Stomach (tissue), 4 donors: Measurements from ENCODE around the gene ZDHHC18.
"Not testable (repeated sequence)": the region's sequence is repeated elsewhere in the genome, so short reads cannot be mapped to it uniquely, and the experiment has no call there.

Experiments
- CTCF ChIP-seq, 7 experiments: fragments of 450-650 bp in 4 of 7; fragments of 200-600 bp in 3 of 7; sonication (generic) in 3 of 7; IDR thresholded peaks; one replicate each; pipeline ENCODE4 v1.5.1; 2016 to 2019; ENCODE audit warnings: antibody characterized with exemption in 7 of 7, control low read depth in 2 of 7, mild to moderate bottlenecking in 1 of 7
- EP300 ChIP-seq: sonication (generic); formaldehyde crosslinking; IDR thresholded peaks from one replicate; pipeline ENCODE4 v1.6.1; 2017; ENCODE audit warnings: antibody characterized with exemption
- POLR2A ChIP-seq, 4 donors: fragments of 450-650 bp; IDR thresholded peaks; one replicate each; pipeline ENCODE4 v1.6.1; 2016; ENCODE audit warnings: antibody characterized with exemption in 4 of 4, control low read depth in 2 of 4, mild to moderate bottlenecking in 1 of 4, moderate library complexity in 1 of 4
- POLR2AphosphoS5 ChIP-seq, 3 donors: sonication (generic); formaldehyde crosslinking; IDR thresholded peaks; one replicate each; pipeline ENCODE4 v1.6.1; 2016; ENCODE audit warnings: antibody characterized with exemption in 3 of 3

GRCh38 chr1:26873097-26873496 is 46.6 kb downstream of the ZDHHC18 start:
- TF ChIP-seq CTCF (IDR thresholded peaks at IDR 0.05); EP300; POLR2AphosphoS5 (IDR thresholded peaks at IDR 0.05); POLR2A (IDR thresholded peaks at IDR 0.05): not testable (repeated sequence)
